ENCODE results near the gene OR10A2. TPM values are rescaled to one million over a fixed set of nuclear protein-coding genes. Genes with fewer than 3 reads are reported as not detected.

Gene OR10A2
- total and polyA plus RNA-seq, 10 of the 15 experiments (the other 5 are each of a cell fraction or from before 2014, with no cell fraction given), result 0.04 to 0.06 TPM; not detected in 8

- Histone ChIP-seq H3K27me3 (replicated peaks in 1 of 2; ENCODE audit: control insufficient read depth in 2 of 2, insufficient read depth in 2 of 2, low read length in 1 of 2) (no peaks in the 10 kb centered on the region; a peak in 1 of 4 replicates), H3K4me3 (no peak within 1 kb of the TSS), H2AFZ (ENCODE audit: control insufficient read depth, low read depth, low read length) (no peak within 1 kb of the TSS), H3K36me3 (ENCODE audit: control insufficient read depth in 2 of 2, insufficient read depth in 2 of 2, low read length in 1 of 2) (no peaks in the 10 kb centered on the region), H3K27ac (ENCODE audit: control insufficient read depth, insufficient read depth) (no peak within 1 kb of the TSS), H4K20me1 (ENCODE audit: control insufficient read depth, insufficient read depth) (no peaks in the 10 kb centered on the region), H3K4me1 (ENCODE audit: control insufficient read depth, insufficient read depth, low read length) (no peaks in the 10 kb centered on the region), H3K4me2 (ENCODE audit: control insufficient read depth, insufficient read depth) (no peak within 1 kb of the TSS), H3K9me3 (replicated peaks; ENCODE audit: control insufficient read depth, insufficient read depth, low read length) (no peaks in the 10 kb centered on the region), H3K79me2 (ENCODE audit: control insufficient read depth, insufficient read depth, low read length) (no peaks in the 10 kb centered on the region), H3K9ac (ENCODE audit: control insufficient read depth, insufficient read depth, low read length) (no peak within 1 kb of the TSS)
- no TSS peak for BruUV-seq (replicated peaks)
- ATAC-seq (no peak), FAIRE-seq (no peak), DNase-seq (ENCODE audit: low read depth, low spot score) (no peak)
- RAD21 ChIA-PET (ENCODE audit: unreplicated experiment), result no interaction called here
- no peak for TF ChIP-seq YY1 (IDR thresholded peaks at IDR 0.05; ENCODE audit: low read depth, low read length)
- no peak for TF ChIP-seq NFXL1 (IDR thresholded peaks at IDR 0.05; ENCODE audit: borderline replicate concordance)
- TF ChIP-seq, protein P1, sequence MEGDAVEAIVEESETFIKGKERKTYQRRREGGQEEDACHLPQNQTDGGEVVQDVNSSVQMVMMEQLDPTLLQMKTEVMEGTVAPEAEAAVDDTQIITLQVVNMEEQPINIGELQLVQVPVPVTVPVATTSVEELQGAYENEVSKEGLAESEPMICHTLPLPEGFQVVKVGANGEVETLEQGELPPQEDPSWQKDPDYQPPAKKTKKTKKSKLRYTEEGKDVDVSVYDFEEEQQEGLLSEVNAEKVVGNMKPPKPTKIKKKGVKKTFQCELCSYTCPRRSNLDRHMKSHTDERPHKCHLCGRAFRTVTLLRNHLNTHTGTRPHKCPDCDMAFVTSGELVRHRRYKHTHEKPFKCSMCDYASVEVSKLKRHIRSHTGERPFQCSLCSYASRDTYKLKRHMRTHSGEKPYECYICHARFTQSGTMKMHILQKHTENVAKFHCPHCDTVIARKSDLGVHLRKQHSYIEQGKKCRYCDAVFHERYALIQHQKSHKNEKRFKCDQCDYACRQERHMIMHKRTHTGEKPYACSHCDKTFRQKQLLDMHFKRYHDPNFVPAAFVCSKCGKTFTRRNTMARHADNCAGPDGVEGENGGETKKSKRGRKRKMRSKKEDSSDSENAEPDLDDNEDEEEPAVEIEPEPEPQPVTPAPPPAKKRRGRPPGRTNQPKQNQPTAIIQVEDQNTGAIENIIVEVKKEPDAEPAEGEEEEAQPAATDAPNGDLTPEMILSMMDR (IDR thresholded peaks at IDR 0.05 in 2 of 3, conservative IDR thresholded peaks at IDR 0.05 in 1 of 3; ENCODE audit: control insufficient read depth in 2 of 3, extremely low read depth in 1 of 3, insufficient read depth in 1 of 3, low read depth in 3 of 3, low read length in 3 of 3), result no peak
- TF ChIP-seq BCL11A (IDR thresholded peaks at IDR 0.05; ENCODE audit: low read depth, low read length), result no peak
- TF ChIP-seq BRCA1 (IDR thresholded peaks at IDR 0.05; ENCODE audit: low read depth, low read length), result no peak
- TF ChIP-seq ZBED1 (IDR thresholded peaks at IDR 0.05; ENCODE audit: borderline replicate concordance), result no peak
- no peak for TF ChIP-seq POU2F2 (IDR thresholded peaks at IDR 0.05; ENCODE audit: borderline replicate concordance, low read depth, low read length)
- no peak for TF ChIP-seq PAX8 (IDR thresholded peaks at IDR 0.05)
- TF ChIP-seq ZNF274 (IDR thresholded peaks at IDR 0.05; ENCODE audit: insufficient read depth, insufficient read length), result no peak
- no peak for TF ChIP-seq SREBF1 (IDR thresholded peaks at IDR 0.05; ENCODE audit: low read length)
- no peak for TF ChIP-seq NBN (IDR thresholded peaks at IDR 0.05)
- no peak for TF ChIP-seq HCFC1 (IDR thresholded peaks at IDR 0.05; ENCODE audit: low read length)
- no peak for TF ChIP-seq ZNF687 (IDR thresholded peaks at IDR 0.05)
- no peak for TF ChIP-seq IKZF1 (conservative IDR thresholded peaks at IDR 0.05)
- TF ChIP-seq TCF12 (IDR thresholded peaks at IDR 0.05; ENCODE audit: low read depth, low read length), result no peak
- TF ChIP-seq KDM1A (IDR thresholded peaks at IDR 0.05; ENCODE audit: borderline replicate concordance), result no peak
- TF ChIP-seq EGR1 (IDR thresholded peaks at IDR 0.05; ENCODE audit: borderline replicate concordance in 1 of 2, low read depth in 2 of 2, low read length in 2 of 2), result no peak
- no peak for TF ChIP-seq ZBTB33 (IDR thresholded peaks at IDR 0.05)
- POLR2A ChIA-PET, result no interaction called here
- SMC1A ChIA-PET (ENCODE audit: uncharacterized antibody, unreplicated experiment), result no interaction called here
- in situ Hi-C loops (cut with MboI) (no loop called here), intact Hi-C loops (cut with micrococcal nuclease; ENCODE audit: unreplicated experiment) (no loop called here)
- 0% methylated on average over 3 of the region's 3 CpGs for whole genome bisulfite sequencing (ENCODE audit: insufficient coverage, insufficient replicate concordance, low lambda C conversion rate, missing lambda C conversion rate)
- CTCF ChIA-PET, result interaction anchor here (1.4 kb wide), 1 partner anchor 33 kb away, joined by 4 read pairs; no protein-coding TSS in a partner anchor
Measured at GRCh38 chr11:6845383-6845782, 17.5 kb upstream of the OR10A2 start, which contains the start of gene OR10A5. Gene OR10A5 (plus strand): TSS chr11:6845683. CDS start chr11:6845683, 0 bp downstream.
